ENCODE measurements around the gene C1QTNF4.
A peak's percentile ranks its signal among the peaks of the same experiment; 100 is the strongest.
"Not testable (repeated sequence)": the region's sequence is repeated elsewhere in the genome, so short reads cannot be mapped to it uniquely, and the experiment has no call there.

The C1QTNF4 gene

DNA sequence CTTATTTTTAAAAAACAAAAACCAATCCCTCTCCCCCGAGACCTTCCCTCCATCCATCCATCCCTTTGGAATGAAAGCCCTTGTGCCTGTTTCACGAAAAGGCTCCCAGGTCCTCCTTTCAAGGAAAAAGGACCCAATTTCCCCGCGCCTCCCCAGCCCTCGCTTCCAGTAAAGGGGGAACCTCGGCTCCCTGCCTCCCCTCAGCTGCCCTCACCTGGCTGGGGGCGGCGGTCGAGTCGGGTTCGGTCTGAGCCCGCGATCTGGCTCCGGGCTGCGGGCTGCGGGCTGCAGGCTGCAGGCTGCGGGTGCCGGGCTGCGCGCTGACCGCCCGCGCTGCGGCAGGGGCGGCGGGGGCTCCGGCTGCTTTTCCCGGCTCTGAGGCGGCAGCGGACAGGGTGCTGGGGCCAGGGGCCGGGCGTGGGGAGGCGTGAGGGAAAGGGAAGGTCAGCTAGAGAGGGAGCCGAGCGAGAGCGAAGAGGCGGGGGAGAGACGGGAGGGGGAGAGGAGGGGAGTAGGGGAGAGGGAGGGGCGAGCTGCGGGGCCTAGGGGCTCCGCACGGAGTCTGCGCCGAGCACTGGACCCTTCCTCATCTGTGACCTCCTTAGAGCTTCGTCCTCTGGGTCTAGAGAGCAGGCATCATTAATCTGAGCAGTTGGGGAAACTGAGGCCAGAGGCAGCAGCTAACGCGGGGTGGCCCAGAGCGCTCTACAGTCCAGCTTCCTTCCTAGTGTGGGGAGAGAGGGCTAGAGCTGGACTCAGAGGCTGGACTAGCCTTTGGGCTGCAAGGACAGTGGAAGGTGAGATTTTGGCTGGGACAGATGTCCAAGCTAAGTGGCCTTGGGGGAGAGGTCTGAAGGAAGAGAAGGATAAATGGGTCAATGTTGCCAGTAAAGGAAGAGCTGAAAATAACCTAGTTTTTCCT is at the start of gene C1QTNF4:
C1QTNF4 (minus strand) TSS at position 478 of the 922 bp plus-strand sequence. CDS start 3,601 bp downstream, outside the sequence.
- no peak for DNase-seq

DNA sequence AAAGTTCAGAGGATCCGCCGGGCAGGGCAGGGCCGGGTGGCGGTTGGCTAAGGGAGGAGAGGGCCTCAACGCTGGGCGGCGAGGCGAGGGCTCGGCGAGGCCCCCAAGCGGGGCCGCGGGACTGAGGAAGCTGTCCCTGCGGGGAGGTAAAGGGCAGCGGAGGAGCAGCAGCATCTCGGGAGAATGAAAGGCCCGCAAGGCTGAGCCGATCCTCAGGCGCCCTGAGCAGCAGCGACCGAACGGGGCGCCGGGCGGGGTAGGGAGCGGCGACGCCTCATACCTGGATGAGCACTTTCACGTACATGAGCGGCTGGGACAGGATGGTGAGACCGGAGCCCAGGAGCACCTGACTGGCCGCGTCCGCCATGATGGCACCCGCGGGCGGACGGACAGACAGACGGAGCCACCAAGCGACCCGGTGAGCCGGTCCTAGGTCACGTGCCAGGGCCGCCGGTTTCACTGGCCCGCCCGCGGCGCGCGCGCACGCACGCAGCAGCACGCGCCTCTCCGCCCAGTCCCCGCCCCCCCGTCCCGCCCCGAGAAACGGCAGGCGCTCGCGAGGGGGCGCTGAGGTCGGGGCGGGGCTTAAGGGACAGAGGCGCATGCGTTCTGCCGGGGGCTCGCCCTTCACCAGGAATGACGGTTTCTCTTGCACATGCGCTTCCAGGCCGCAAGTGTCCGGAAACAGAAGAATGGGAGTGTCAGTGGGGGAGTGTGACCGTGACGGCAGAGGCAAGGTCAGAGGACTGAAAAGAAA is 48.1 kb upstream of the C1QTNF4 start, which contains the start of gene MTCH2:
MTCH2 (minus strand) TSS at position 461 of the 757 bp plus-strand sequence; CDS start at position 367, 94 bp downstream.
- peak; percentile 96 for DNase-seq

DNA sequence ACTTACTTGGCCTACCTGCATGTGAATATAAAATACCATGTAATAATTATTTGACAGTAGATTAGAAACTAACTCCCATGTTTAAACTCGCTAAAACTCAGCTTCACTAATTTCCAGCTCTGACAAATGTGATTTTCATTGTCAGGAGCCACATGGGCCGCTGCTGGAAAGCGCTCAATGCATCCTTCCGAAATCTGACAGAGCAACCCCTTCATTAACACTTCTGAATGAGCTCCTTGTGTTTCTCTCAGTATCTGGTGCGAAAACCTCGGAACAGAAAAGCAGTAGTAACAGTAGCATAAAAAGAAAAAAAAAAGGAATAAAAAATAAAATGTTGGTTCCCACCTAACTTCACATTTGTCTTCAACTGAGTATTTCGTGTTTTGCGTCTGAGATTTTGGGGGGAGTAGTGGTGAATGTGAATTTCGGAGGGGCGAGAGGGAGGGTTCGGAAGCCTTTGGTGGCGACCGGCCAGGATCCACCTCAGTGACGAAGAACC is 47.4 kb upstream of the C1QTNF4 start:
- no peak for DNase-seq

DNA sequence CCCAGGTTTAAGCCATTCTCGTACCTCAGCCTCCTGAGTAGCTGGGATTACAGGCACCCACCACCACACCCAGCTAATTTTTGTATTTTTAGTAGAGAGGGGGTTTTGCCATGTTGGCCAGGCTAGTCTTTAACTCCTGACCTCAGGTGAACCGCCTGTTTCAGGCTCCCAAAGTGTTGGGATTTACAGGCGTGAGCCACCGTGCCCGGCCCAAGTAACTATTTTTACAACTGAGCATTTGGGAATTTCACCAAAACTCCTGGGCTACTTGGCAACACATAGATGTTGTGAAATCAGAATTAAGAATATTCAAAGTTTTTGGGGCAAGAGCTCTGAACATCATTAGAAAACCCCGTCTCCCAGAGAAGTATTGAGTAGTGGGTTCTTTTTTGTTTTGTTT is 46.3 kb upstream of the C1QTNF4 start:
- DNase-seq, result not testable (repeated sequence)

DNA sequence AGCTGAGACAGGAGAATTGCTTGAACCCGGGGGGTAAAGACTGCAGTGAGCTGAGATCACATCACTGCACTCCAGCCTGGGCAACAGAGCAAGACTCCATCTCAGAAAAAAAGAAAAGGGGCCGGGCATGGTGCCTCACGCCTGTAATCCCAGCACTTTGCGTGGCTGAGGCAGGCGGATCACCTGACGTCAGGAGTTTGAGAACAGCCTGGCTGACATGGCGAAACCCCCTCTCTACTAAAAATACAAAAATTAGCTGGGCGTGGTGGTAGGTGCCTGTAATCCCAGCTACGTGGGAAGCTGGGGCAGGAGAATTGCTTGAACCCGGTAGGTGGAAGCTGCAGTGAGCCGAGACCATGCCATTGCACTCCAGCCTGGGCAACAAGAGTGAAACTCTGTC is 42.1 kb upstream of the C1QTNF4 start:
- DNase-seq, result not testable (repeated sequence)

DNA sequence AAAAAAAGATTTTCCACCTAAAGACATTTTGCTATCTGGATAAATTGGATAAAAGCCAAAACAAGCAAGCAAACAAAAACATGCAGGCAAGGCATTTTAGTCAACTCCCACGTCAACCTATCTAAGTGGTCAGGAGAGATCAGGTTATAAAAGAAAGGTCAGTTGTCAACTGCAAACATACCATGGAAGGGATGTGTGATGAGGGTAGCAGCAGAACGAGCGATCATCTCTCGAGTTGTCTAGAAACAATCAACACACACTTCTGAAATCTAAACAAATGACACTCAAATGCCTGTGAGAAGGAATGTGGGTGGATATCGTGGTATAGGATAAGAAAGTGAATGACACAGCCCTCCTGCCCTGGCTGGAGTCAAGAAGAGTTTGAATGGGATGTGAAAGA is 37.3 kb upstream of the C1QTNF4 start:
- no peak for DNase-seq

DNA sequence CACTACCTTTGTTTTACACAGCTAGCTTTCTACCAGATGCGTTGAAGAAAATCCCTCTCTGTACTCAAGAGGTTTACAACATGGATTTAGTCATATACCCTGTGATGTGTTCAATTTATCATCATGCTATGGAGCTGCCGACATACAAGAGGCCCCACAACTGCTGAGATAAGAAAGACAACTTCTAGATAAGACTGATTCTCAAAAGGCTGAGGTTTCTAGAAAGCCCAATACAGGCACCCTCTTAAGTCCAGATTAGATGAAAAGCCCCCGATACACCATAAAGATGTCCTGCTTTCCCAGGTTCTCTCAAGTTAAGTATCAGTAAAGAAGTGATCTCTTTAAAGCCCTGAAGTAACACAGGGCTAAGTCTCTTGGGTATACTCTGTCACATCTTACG is 33.8 kb upstream of the C1QTNF4 start:
- no peak for DNase-seq

DNA sequence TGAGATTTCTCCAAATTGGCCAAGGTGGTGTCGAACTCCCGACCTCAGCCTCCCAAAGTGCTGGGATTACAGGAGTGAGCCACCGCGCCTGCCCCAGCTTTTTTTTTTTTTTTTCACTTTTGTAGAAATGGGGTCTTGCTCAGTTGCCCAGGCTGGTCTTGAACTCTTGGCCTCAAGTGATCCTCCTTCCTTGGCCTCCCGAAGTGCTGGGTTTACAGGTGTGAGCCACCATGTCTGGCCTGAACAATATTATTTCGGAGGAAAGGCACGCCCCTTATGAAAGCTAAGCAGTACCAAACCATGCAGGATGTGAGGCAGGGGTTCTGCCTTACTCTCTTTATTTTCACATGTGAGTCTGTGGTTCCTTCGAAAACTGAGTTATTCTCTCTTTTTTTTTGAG is 32.0 kb upstream of the C1QTNF4 start:
- DNase-seq, result no peak

DNA sequence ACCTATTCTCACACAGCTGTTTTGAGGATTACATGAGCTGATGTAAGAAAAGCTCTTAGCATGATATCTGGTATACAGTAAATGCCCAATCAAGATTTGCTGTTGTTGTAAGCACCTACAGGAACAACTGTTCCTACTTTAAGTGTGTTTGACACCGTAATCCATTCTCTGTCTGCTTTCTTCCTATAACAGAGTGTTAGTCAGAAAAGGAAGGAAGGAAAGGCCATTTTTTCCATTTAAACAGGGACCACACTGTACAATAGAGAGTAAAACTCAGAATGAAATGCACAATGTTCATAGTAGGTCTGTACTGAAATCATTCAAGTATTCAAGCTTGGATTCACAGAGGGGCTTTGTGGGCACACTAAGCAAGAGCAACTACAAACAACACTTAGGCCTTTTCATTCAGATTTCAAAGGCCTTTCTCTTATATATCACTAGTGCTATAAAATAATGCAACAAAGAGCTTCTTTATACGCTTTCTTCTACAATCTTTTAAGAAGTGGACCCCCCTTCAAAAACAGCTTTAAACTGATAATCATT is 26.7 kb upstream of the C1QTNF4 start:
- DNase-seq, result no peak

DNA sequence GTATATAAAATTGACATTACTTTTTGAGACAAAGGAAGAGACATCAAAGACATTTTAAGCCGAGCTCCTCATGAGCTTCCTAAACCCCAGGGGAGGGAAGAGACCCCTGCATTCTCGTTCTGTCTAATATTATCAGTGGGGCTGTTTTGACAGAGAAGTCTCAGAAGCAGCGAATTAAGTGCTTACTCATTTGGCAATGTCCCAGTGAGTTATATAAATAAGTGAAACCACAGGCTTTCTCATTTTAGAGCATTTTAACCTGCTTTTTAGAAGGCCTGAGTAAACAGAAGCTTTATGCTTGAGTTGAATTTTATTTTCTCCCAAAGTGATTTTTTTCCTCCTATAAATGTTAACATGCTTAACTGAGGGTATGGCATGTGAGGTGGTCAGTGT is 23.2 kb upstream of the C1QTNF4 start:
- DNase-seq, result no peak

DNA sequence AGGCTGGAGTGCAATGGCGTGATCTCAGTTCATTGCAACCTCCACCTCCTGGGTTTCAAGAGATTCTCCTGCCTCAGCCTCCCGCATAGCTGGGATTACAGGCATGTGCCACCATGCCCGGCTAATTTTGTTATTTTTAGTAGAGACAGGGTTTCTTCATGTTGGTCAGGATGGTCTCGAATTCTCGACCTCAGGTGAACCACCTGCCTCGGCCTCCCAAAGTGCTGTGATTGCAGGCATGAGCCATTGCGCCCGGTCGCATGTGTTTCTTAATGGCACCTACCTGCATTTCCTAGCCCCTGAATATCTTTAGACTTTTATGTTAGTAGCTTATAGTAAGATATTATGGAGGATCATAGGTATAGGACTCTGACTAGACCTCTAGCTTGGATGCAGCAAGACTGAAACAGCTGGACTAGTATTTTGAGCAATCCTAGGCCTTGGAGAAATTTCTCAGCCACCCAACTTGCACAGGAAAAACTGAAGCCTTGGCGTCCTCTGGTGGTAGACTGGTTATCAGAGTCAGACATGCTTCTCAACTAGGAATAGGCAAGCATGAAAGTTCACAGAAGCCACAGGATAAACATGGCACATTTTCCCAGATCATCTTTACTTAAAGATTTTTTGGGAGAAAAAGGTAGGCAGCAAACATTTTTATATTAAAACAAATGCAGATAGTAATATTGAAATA is 22.7 kb upstream of the C1QTNF4 start:
- DNase-seq, result no peak

DNA sequence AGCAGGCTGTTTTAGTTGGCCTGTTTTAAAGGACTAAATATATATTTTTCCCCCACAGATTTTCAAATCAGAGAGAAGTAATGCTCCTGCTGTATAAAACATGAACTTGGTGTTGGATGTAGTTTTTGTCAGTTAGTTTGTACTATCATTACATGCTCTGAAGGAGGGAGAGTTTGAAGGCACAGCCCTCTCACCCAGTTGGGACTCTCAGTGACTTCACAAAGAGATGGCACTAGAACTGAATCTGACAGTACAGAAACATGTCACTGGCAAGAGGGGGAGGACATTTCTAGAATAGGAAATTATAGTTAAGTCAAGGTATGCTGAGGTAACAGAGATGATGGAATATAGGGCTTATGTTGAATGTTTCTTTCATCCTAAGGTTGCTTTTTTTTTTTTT is 21.0 kb upstream of the C1QTNF4 start:
- DNase-seq, result no peak

DNA sequence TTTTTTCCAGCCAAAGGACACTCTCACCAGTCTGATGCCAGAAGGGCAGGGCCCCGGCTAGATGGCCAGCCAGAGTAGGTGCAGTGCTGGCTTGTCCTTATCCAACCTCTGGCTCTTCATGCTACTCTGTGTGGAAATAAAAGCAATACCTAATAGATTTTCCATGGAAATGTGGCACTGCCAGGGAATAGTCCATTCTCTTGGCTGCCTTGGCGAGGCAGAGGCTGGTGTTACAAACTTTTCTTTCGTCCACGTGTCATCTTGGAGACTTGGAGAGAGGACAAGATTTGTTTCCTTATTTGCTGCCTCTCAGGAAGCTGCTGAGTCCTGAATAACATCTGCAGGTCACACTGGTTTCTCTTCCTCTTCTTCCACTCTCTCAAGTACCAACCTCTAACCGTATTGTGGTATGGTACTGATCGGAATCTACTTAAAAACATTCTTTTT is 17.2 kb upstream of the C1QTNF4 start:
- no peak for DNase-seq

DNA sequence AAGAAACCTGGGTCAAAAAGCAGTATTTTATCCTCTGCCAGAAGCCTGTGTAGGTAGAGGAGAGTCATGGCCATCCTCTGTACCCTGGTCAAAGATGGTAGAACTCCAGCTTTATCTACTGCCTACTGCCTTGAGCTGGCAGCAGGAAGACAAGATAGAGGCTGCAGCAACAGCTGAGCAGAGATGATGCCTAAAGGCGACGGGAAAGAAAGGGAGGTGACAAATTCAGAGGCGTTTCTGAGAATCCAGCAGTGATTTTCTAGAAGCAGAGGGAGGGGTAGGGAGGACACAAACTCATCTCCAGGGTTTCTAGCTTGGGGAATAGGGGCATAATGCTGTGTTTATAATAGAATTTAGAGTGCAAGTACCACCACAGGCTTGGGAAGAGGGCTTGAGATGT is 15.5 kb upstream of the C1QTNF4 start:
- no peak for DNase-seq

DNA sequence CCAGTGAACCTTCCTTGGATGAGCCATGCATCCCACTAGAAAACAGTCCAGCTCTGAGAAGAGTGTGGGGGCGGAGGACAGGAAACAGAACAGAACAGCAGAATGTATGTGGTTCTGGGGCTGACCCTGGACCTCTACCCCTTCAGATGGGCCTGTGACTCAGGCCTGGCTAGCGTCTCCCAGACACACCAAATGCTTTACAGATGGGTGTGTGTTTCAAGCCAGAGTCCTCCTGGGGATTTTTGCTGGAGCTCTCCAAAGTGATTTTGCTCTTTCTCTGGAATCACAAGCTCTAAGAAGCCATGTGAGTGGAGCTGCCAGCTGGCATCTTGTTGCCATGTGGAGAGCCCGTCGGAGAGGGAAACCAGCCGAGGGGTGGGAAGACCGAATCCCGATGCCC is 13.2 kb upstream of the C1QTNF4 start:
- DNase-seq, result no peak

DNA sequence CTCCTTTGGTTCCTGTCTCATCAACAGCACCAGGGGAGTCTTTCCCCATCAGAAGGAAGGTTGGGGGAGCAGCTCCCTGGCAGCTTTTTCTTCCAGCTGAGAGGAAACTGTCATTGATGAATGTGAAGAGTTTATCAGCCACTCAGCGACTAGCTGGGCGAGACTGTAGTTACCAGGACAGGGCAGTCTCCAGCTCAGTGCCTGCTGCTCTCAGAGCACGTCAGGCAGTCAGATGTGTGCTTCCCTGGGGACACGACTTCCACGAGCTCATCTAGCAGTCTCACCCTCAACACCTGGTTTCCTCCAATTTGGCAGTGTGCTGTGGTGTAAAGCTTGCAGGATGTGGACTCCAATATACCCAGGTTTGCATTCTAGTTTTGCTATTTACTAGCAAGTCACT is 12.5 kb upstream of the C1QTNF4 start:
- DNase-seq, result no peak

DNA sequence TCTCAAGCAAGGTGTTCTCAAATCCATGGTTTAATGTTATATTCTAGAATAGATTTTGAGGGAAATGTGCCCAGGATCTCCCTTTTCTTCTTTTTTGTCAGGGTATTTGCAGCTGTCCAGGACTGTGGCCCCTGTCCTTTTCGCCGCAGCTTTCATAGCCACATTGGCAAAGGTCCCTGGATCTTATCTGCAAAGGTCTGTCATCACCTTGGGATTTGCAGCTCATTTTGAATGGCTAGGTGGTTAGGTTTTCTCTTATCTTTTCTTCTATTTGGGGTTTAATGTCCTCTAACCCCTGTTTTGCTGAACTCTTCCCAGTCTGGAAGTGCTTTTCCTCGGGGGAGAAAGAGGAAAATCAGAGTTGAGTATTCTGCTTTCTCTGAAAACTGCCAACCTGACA is 11.7 kb upstream of the C1QTNF4 start:
- no peak for DNase-seq

DNA sequence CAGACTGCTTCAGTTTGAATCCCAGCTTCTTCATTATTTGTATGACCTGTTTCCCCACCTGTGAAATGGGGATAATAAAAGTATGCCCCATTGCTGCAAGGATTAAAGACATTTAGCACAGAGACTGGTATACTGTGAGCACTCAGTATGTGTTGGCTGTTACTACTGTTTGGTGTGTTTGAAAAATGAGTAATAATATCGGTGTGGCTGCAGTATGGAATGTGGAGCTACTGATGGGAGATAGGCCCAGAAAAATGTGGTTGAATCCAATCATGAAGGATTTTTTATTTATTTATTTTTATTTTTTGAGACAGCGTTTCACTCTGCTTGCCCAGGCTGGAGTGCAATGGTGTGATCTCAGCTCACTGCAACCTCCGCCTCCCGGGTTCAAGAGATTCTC is 9.1 kb upstream of the C1QTNF4 start:
- no peak for DNase-seq

DNA sequence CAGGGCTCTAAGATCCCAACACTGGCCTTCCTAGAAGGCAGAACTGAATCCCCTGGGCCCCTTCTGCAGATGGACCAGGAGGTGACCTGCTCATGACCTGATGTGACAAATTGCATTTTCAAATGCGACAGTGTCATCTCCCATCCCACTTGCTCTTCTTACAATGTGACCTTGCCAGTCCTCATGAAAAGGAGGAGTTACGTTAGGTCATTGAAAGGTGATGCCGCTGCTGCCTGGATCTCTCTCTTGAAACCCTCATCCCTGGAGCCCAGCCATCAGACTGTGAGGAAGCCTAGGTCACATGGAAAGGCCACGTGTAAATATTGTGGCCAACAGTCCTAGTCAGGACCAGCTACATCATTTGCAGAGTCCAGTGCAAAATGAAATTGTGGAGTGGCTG is 5.7 kb upstream of the C1QTNF4 start:
- DNase-seq, result no peak

DNA sequence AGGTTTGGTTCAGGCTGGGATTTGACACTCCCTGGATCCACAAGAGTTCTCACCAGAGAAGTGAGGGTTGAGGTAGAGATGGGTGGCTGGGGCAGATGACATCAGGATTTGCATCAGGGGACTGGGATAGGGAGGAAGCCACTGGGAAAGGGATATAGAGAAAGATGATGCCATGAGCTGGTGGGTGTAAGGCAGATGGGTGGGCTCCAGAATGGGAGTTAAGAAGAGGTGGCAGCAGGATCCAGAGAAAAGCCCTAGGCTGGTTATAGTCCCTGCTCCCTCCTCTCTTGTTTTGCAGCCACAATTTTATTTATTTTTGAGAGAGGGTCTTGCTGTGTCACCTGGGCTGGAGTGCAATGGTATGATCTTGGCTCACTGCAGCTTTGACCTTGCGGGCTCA is 1.8 kb upstream of the C1QTNF4 start:
- DNase-seq, result no peak

DNA sequence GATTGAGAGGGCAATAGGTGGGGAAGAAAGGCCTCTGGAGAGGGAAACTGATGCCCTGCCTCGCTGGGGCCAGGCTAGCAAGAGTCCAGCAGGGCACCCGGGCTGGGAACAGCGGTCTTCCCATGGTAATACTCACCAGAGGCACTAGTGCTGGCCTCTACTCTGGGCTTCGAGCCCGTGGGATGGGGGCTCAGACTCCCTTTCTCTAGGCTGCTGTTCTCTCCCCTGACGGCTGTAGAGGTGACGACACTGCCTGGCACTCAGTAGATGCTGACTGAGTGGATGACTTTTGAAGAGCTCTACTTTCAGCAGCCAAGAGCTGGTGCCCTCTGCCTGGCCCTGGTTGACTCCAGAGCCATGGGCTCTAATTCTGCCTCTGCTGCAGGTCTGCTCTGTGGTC is 818 bp upstream of the C1QTNF4 start:
- no peak for DNase-seq

DNA sequence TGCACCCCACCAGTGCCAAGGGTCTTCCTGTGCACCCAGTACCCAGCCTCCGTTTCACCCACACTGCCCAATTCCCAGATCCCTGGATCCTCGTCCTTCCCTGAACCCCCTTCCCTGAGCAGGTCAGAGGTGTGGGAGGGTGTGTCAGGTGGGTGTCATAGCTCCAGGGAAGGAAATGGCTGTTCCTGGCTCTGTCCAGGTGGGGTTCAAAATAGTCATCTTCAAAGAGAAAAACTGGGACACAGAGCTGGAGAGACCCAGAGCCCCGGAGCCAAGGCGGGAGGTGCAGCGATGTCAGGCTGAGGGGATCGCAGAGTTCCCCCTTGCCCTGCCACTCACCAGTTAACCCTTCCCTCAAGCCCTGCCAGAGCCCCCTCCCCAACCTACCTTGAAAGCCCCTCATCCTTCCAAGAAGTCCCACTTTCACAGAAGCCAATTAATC is 698 bp downstream of the C1QTNF4 start:
- no peak for DNase-seq

DNA sequence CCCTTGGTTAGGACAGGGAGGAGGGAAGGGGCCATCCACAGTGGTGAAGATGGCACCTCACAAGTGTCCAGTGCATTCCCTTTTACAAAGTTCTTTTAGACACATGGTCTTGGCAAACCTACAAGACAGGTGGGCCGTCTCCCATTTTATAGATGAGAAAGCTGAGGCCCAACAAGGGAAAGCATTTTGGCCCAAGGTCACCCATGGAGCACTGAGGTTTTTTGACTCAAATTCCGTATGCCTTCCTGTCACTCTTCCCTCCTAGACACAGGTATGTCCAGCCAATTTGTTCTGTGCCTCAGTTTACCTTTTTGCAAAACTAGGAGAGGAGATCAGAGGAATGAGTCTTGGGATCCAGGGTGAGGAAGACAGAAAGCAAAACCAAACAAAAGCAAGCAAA is 1.2 kb downstream of the C1QTNF4 start:
- no peak for DNase-seq
